Bronchial epithelial cell (primary cell): ENCODE results near the gene HINFP. TPM values are rescaled to one million over a fixed set of nuclear protein-coding genes. Genes with fewer than 3 reads are reported as not detected.
A peak's percentile ranks its signal among the peaks of the same experiment; 100 is the strongest.
"Not testable (repeated sequence)": the region's sequence is repeated elsewhere in the genome, so short reads cannot be mapped to it uniquely, and the experiment has no call there.

Experiments used
- DNase-seq: peaks from one replicate; pipeline ENCODE4 v3.0.0-alpha.2; 2010; ENCODE audit warnings: low read depth
- FAIRE-seq: peaks from 2 replicates; lab custom pipeline; 2011; peaks lifted over from hg19 to GRCh38; lab: Jason Lieb, UNC
- H3K27me3 ChIP-seq: 2 replicates; pipeline ENCODE4 v1.5.1; 2011; ENCODE audit warnings: low read length; ENCODE audit not compliant: control insufficient read depth, insufficient read depth
- H3K36me3 ChIP-seq: 2 replicates; pipeline ENCODE4 v1.5.1; 2011; ENCODE audit warnings: low read length; ENCODE audit not compliant: control insufficient read depth, insufficient read depth
- H3K4me3 ChIP-seq: 2 replicates; pipeline ENCODE4 v1.5.1; 2011; ENCODE audit warnings: mild to moderate bottlenecking, low read depth, low read length, control low read depth
- total RNA-seq: library from RNA; depleted of rRNA; stranded (reverse); fragments of >200 nt; gene quantifications from 2 replicates; pipeline ENCODE4 v1.2.1, GENCODE V29; 2014
- TF ChIP-seq, protein P1 (sequence below): IDR thresholded peaks from 2 replicates; pipeline ENCODE4 v1.5.1; 2011; ENCODE audit warnings: mild to moderate bottlenecking, moderate library complexity, low read length, control low read depth, inconsistent platforms; ENCODE audit not compliant: insufficient read depth, severe bottlenecking

The HINFP gene
- total RNA-seq, 1 donor from 2014 or later, result 12.4 TPM

DNA sequence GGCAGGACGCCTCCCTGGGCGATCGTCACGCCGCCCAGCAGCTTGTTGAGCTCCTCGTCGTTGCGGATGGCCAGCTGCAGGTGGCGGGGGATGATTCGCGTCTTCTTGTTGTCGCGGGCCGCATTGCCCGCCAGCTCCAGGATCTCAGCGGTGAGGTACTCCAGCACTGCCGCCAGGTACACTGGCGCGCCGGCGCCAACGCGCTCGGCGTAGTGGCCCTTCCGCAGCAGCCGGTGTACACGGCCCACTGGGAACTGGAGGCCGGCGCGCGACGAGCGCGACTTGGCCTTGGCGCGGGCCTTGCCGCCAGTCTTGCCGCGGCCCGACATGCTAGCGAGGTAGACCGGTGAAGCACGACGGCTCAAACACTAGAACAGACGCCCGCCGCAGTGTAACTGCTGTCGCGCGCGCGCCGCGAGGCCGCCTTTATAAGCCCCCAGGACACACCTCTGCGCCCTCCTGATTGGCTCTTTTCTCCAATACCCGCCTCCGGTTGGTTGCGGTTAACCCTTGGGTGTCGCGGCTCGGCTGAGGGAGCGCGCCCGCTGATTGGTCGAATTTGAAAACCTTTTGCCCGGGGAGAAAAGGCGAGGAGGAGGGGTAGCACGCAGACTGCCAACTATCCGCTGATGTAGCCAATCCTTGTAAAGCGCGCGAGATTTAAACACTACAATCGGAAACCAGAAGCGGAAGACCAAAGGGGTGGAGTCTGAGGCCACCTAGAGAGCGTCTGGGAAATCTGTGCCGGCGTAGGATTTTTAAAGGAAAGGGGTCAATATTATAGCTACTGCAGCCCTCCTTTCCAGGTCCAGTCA, 26.1 kb upstream of the HINFP start:
- Histone ChIP-seq H3K27me3 (no peaks in the 10 kb centered on the region), H3K4me3 (peak overlapping the region; percentile 68), H3K36me3 (peaks cover 15% of the 10 kb centered on the region)
- no peak for FAIRE-seq
- peak; percentile 98 for DNase-seq
- TF ChIP-seq, protein P1, sequence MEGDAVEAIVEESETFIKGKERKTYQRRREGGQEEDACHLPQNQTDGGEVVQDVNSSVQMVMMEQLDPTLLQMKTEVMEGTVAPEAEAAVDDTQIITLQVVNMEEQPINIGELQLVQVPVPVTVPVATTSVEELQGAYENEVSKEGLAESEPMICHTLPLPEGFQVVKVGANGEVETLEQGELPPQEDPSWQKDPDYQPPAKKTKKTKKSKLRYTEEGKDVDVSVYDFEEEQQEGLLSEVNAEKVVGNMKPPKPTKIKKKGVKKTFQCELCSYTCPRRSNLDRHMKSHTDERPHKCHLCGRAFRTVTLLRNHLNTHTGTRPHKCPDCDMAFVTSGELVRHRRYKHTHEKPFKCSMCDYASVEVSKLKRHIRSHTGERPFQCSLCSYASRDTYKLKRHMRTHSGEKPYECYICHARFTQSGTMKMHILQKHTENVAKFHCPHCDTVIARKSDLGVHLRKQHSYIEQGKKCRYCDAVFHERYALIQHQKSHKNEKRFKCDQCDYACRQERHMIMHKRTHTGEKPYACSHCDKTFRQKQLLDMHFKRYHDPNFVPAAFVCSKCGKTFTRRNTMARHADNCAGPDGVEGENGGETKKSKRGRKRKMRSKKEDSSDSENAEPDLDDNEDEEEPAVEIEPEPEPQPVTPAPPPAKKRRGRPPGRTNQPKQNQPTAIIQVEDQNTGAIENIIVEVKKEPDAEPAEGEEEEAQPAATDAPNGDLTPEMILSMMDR, result no peak

GRCh38 chr11:119099711-119100110, 21.7 kb upstream of the HINFP start:
- TF ChIP-seq, protein P1, result no peak
- FAIRE-seq, result no peak
- peaks cover 13% of the 10 kb centered on the region for H3K36me3 ChIP-seq
- no peaks in the 10 kb centered on the region for H3K27me3 ChIP-seq
- DNase-seq, result no peak
- no peak overlapping the region for H3K4me3 ChIP-seq

DNA sequence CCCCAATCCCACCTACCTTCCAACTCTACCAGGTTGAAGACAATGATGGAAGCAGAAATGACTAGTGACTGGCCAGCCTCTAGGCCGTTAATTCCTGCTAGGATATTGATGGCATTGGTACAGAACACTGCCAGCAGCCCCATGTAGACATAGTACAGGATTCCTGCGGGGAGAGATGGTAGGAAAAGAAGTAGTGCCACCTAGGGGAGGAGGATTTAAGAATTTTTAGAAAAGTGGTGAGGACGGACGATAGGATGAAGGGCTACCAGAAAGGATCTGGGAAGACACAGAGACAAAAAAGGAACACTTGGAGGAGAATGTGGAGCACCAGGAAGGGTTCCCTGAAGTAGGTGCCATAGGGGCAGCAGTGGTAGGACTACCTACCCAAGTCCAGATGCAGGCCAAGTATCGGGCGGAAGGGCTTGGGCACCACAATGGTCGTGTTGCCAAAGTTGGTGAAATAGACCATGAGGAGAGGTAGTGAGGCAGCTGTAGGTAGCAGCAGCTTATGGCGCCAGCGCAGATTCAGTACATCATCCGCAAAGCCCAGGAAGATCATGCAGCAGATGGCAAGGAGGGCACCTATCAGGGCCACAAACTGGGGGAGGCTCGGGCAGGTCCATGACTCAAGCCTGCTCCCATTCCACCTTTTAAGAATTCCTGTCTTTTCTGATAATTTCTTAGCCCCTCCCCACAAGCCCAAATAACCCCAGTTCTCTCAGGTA, 21.0 kb upstream of the HINFP start:
- no peaks in the 10 kb centered on the region for H3K27me3 ChIP-seq
- FAIRE-seq (no peak), DNase-seq (peak; percentile 51)
- H3K4me3 ChIP-seq, result peak overlapping the region; percentile 71
- TF ChIP-seq, protein P1, result peak; percentile 44
- H3K36me3 ChIP-seq, result peaks cover 13% of the 10 kb centered on the region

DNA sequence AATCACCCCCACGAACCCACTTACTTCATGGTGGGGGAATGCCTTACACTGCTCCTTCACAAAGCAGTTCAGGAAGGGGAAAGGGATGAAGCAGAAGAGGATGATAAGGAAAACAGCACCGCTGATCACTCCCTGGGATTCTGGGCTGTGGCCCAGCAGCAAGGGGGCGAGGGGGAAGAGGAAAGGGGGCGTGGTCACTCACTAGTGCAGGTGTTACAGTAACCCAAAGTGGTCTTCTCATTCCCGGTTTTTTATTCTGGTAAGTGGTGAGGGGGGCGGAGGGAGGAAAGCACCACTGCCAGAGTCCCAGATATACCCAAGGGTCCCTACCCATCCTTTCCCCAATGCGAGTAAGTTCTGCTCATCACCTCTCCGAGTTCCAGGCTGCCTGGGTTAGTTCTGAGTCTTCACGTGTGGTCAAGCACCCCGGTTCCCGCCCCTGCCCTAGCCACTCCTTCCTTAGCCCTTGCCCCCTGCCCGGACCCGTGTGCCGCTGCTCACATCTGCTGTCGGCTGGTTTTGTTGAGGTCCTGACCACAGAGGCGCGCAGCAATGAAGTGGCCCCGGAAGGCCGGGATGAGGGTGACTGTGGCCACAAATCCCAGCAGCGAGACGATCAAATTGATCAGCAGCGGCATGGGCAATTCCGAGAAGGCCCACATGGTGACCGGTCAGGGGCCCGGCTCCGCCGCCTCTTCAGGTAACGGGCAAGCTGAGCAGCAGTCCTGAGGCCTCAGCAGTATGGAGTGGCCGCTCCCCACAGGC, 20.2 kb upstream of the HINFP start:
- TF ChIP-seq, protein P1, result peak; percentile 15
- H3K4me3 ChIP-seq, result peak overlapping the region; percentile 71
- peaks cover 13% of the 10 kb centered on the region for H3K36me3 ChIP-seq
- FAIRE-seq, result no peak
- no peak for DNase-seq
- no peaks in the 10 kb centered on the region for H3K27me3 ChIP-seq

DNA sequence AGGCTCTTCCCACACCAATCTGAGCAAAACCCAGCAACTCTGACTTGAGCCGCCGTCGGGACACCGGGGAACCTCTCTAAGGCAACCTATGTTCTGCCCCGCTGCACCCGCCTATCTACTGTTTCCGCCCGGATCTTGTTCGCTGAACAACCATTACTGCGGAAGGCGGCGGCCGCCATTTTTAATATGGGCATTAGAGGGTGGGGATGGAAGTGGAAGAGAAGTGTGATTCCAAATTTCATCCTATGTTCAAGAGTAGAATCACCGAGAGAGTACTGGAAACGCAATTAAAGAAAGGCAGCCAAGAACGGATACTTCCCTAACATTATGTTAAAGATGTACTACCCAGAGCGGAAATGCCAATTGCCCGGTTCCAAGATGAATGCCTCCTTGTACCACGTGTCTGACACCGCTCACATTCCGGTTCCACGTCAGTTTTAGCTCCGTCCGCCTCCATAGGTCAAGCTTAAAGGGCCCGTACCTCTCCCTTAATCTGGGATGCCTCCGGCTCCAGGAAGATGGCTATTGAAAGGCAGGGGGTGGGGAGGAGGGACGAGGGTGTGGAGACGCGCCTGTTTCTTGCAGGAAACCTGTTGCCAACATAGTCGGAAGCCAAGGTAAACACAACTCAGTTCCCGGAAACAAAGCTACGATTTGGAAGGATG, 19.5 kb upstream of the HINFP start, which contains the start of gene DPAGT1:
DPAGT1 (minus strand) TSS at position 95 of the 665 bp plus-strand sequence. CDS start 198 bp downstream, outside the sequence.
- H3K27me3 ChIP-seq, result no peaks in the 10 kb centered on the region
- peaks cover 10% of the 10 kb centered on the region for H3K36me3 ChIP-seq
- FAIRE-seq, result peak; percentile 73
- TF ChIP-seq, protein P1, result no peak
- H3K4me3 ChIP-seq, result peak within 1 kb of the TSS; percentile 71
- DNase-seq, result peak; percentile 96

DNA sequence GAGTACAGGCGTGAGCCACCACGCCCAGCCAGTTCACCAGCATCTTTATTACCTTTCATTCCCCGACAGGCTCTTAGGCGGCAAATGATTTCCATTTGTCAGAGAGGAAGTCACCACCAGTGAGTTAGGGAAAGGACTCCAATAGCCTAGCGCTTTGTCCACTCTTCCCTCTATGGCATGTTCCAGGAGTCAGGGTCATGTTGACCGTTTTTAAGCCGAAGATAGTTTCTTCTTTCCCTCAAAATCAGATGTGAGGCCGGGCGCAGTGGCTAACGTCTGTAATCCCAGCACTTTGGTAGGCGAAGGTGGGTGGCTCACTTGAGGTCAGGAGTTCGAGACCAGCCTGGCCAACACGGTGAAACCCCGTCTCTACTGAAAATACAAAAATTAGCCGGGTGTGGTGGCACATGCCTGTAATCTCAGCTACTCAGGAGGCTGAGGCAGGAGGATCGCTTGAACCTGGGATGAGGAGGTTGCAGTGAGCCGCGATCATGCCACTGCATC, 18.2 kb upstream of the HINFP start:
- DNase-seq, H3K27me3 ChIP-seq, H3K4me3 ChIP-seq, H3K36me3 ChIP-seq, FAIRE-seq: not testable (repeated sequence)
